NB4 (cell line): ENCODE results near the gene ALG6.

Source experiments
- DNase-seq: peaks from one replicate; pipeline ENCODE4 v3.0.0; 2010; ENCODE audit warnings: low read depth
- H3K4me3 ChIP-seq: one replicate; pipeline ENCODE4 v1.5.1; 2011; ENCODE audit warnings: mild to moderate bottlenecking, low read depth, low read length, moderate library complexity
- CTCF ChIP-seq: IDR thresholded peaks from one replicate; pipeline ENCODE4 v1.5.1; 2012; ENCODE audit warnings: low read depth, low read length
- MAX ChIP-seq: IDR thresholded peaks from 2 replicates; pipeline ENCODE4 v1.6.1; 2011; ENCODE audit warnings: low read depth, low read length
- MYC ChIP-seq: IDR thresholded peaks from 2 replicates; pipeline ENCODE4 v1.6.1; 2011; ENCODE audit warnings: low read depth, low read length
- POLR2A ChIP-seq: IDR thresholded peaks from 2 replicates; pipeline ENCODE4 v1.6.1; 2011; ENCODE audit warnings: mild to moderate bottlenecking; ENCODE audit not compliant: insufficient read length; ENCODE audit errors: extremely low read depth

ALG6 gene

GRCh38 chr1:63480057-63480456 is 112.6 kb downstream of the ALG6 start:
- TF ChIP-seq CTCF (no peak), MYC (no peak), POLR2A (no peak), MAX (no peak)
- no peak for DNase-seq
- no peak overlapping the region for H3K4me3 ChIP-seq

- DNase-seq, result no peak
- no peak overlapping the region for H3K4me3 ChIP-seq
- no peak for TF ChIP-seq MAX
- TF ChIP-seq CTCF, result no peak
- no peak for TF ChIP-seq POLR2A
- no peak for TF ChIP-seq MYC
Observed at GRCh38 chr1:63486629-63487028, 119.2 kb downstream of the ALG6 start.

- TF ChIP-seq MAX (no peak), MYC (no peak), POLR2A (no peak), CTCF (no peak)
- no peak overlapping the region for H3K4me3 ChIP-seq
- DNase-seq, result no peak
Observed at GRCh38 chr1:63487336-63488065, 120.1 kb downstream of the ALG6 start.
